HG02885 (cell line): ENCODE data around the gene SLC13A3.
A peak's percentile ranks its signal among the peaks of the same experiment; 100 is the strongest.

Experiments
- ATAC-seq: cut with Tn5 transposase; IDR thresholded peaks from one replicate; pipeline ENCODE4 v1.9.1; 2021; ENCODE audit warnings: mild to moderate bottlenecking; ENCODE audit not compliant: unreplicated experiment, poor library complexity

SLC13A3 gene

GRCh38 chr20:46651091-46651962 is at the start of gene SLC13A3:
Gene SLC13A3 (minus strand): TSS chr20:46651459. CDS start chr20:46651421, 38 bp downstream.
- ATAC-seq = no peak

- no peak for ATAC-seq
Measured at GRCh38 chr20:46701057-46701456, 49.8 kb upstream of the SLC13A3 start.

- ATAC-seq = no peak
Measured at GRCh38 chr20:46700481-46700880, 49.2 kb upstream of the SLC13A3 start.

- no peak for ATAC-seq
Measured at GRCh38 chr20:46699651-46700359, 48.5 kb upstream of the SLC13A3 start.

- no peak for ATAC-seq
Measured at GRCh38 chr20:46698788-46699187, 47.5 kb upstream of the SLC13A3 start.

GRCh38 chr20:46696791-46697279 is 45.6 kb upstream of the SLC13A3 start:
- no peak for ATAC-seq

- no peak for ATAC-seq
Measured at GRCh38 chr20:46695892-46696291, 44.6 kb upstream of the SLC13A3 start.

- no peak for ATAC-seq
Measured at GRCh38 chr20:46694484-46694883, 43.2 kb upstream of the SLC13A3 start.

GRCh38 chr20:46691196-46691595 is 39.9 kb upstream of the SLC13A3 start:
- no peak for ATAC-seq

- ATAC-seq = no peak
Measured at GRCh38 chr20:46690219-46691106, 39.2 kb upstream of the SLC13A3 start.

GRCh38 chr20:46689754-46690085 is 38.5 kb upstream of the SLC13A3 start:
- no peak for ATAC-seq

GRCh38 chr20:46689082-46689753 is 38.0 kb upstream of the SLC13A3 start, which contains the start of gene TP53RK:
Gene TP53RK (minus strand): TSS chr20:46689444. CDS start chr20:46689414, 30 bp downstream.
- peak; percentile 92 for ATAC-seq

GRCh38 chr20:46688151-46689081 is 37.2 kb upstream of the SLC13A3 start:
- no peak for ATAC-seq

GRCh38 chr20:46683939-46684750 is 32.9 kb upstream of the SLC13A3 start:
- no peak for ATAC-seq

- ATAC-seq = no peak
Measured at GRCh38 chr20:46683668-46683938, 32.3 kb upstream of the SLC13A3 start.

GRCh38 chr20:46683011-46683667 is 31.9 kb upstream of the SLC13A3 start:
- no peak for ATAC-seq

GRCh38 chr20:46682063-46682821 is 31.0 kb upstream of the SLC13A3 start:
- no peak for ATAC-seq
